Type B pancreatic cell (in vitro differentiated cells): Measurements from ENCODE around the gene PDE1C. TPM values are rescaled to one million over a fixed set of nuclear protein-coding genes. Genes with fewer than 3 reads are reported as not detected.

ENCODE experiments used
- DNase-seq: peaks from one replicate; pipeline ENCODE4 v3.0.0; 2021; ENCODE audit warnings: mixed read lengths; ENCODE audit not compliant: unreplicated experiment; ENCODE audit errors: extremely low spot score
- H3K27ac Mint-ChIP-seq: 2 replicates; pipeline ENCODE4 v1.8.0; 2021; ENCODE audit warnings: mild to moderate bottlenecking, mixed read lengths
- H3K27me3 Mint-ChIP-seq: 2 replicates; pipeline ENCODE4 v1.8.0; 2021; ENCODE audit warnings: mixed read lengths
- H3K36me3 Mint-ChIP-seq: 2 replicates; pipeline ENCODE4 v1.8.0; 2021; ENCODE audit warnings: mixed read lengths
- H3K4me1 Mint-ChIP-seq: one replicate; pipeline ENCODE4 v1.8.0; 2021; ENCODE audit warnings: mixed read lengths; ENCODE audit not compliant: unreplicated experiment
- H3K4me3 Mint-ChIP-seq: 2 replicates; pipeline ENCODE4 v1.8.0; 2021; ENCODE audit warnings: mild to moderate bottlenecking, mixed read lengths
- H3K9me3 Mint-ChIP-seq: 2 replicates; pipeline ENCODE4 v1.8.0; 2021; ENCODE audit warnings: mixed read lengths
- total RNA-seq: library from RNA; stranded (reverse); gene quantifications from 2 replicates; pipeline ENCODE4 v1.2.1, GENCODE V29; 2021; ENCODE audit warnings: low replicate concordance
- TF ChIP-seq, protein P1 (sequence below): fragments of 200-600 bp; sonication (generic); conservative IDR thresholded peaks from 2 replicates; pipeline ENCODE4 v1.5.0; 2021; ENCODE audit warnings: antibody characterized with exemption, mild to moderate bottlenecking

The PDE1C gene
- total RNA-seq, 1 donor from 2014 or later: 8.5 TPM

DNA sequence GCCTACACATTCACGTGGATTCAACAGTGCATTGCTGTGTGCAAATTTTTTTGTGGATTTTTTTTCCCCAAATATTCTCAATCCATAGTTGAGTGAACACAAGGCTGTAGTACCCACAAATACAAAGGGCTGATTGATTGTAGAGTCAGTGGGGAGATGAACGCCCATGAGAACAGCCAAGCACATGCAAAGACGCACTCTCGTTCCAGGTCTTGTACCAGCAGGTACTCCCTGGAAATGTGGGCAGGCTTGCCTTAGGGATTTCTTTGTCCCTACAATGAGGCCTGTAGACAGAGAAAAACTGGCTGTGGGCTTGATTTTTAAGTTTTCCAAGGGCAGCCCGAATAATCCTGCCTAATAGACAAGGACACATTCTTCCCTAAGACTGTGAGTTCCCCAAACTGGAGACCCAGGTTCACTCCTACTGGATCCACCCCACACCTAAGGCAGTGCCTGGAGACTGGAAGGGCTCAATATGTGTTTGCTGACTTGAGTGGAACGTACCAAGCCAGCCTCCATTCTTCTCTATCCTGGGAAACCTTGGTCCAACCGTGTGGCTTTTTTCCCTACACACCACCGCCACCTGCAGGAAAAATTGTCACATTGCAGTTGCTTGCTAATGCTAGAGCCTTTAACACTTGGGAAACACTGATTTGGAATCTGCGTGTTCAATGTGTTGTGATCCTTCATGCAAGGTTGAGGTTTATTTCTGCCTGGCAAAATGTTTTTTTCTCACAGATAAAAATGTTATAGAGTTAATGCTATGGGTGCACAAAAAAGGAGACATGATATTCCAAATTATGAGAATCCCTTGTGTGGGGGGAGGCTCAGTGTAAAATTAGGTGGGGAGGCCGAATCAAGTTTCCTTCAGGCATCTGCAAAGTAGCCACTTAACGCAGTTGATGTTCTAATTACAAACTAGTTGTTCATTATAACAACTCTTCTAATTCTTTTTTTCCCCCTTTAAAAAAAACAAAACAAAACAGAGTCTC, 333.9 kb downstream of the PDE1C start:
- Mint-ChIP-seq H3K36me3 (no peaks in the 10 kb centered on the region), H3K27ac (no peak overlapping the region), H3K27me3 (peaks cover 19% of the 10 kb centered on the region), H3K9me3 (no peaks in the 10 kb centered on the region), H3K4me1 (no peaks in the 10 kb centered on the region), H3K4me3 (no peak overlapping the region)
- TF ChIP-seq, protein P1, sequence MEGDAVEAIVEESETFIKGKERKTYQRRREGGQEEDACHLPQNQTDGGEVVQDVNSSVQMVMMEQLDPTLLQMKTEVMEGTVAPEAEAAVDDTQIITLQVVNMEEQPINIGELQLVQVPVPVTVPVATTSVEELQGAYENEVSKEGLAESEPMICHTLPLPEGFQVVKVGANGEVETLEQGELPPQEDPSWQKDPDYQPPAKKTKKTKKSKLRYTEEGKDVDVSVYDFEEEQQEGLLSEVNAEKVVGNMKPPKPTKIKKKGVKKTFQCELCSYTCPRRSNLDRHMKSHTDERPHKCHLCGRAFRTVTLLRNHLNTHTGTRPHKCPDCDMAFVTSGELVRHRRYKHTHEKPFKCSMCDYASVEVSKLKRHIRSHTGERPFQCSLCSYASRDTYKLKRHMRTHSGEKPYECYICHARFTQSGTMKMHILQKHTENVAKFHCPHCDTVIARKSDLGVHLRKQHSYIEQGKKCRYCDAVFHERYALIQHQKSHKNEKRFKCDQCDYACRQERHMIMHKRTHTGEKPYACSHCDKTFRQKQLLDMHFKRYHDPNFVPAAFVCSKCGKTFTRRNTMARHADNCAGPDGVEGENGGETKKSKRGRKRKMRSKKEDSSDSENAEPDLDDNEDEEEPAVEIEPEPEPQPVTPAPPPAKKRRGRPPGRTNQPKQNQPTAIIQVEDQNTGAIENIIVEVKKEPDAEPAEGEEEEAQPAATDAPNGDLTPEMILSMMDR: peak; percentile 94
- DNase-seq: peak; percentile 77

DNA sequence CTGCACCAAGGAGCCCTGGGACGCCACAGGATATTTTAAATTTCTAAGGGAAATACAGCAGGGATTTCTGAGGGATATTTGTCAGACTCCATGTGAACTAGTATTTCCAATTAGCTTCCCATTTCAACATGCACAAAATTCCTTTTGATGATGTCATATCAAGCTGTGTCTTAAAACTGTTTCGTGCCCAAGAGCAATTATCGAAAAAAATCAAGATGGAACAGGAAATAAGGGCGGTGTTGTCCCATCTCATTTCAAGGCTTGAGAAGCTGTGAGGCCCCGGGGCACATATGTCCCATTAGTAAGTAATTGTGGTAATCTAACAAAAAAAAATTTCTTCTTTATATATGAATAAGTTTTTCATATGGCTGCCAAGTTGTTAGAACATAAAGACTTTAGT, 335.8 kb downstream of the PDE1C start:
- Mint-ChIP-seq H3K4me3 (no peak overlapping the region), H3K4me1 (no peaks in the 10 kb centered on the region), H3K27me3 (peaks cover 14% of the 10 kb centered on the region), H3K27ac (no peak overlapping the region), H3K36me3 (no peaks in the 10 kb centered on the region), H3K9me3 (no peaks in the 10 kb centered on the region)
- TF ChIP-seq, protein P1: no peak
- no peak for DNase-seq

DNA sequence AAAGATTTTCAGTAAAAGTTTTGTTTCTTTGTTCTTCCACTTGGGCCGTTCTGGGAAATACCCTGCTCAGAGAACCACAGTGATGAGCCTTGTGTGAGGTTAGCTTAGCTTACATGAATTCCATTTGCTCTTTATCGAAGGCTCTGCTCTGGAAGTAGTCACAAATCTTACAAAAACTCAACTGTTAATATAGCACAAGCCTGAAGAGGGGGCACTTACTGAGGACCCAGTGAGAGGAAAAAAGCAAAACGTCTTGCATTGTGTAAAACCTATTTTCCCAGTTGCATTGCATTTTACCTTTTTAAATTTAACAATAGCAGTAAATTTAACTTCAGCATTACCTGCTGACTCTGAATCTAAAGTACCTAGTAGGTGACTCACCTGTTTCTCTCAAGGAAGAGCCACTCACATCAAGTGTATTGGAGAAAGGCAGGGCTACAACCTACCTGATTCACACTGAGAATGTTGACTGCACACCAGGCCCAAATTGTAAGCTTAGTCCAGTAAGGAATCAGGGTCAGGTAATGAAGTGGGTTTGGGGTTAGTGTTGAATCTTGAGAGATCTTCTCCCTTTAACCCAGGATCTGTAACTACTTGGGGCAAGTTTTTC, 340.9 kb downstream of the PDE1C start:
- Mint-ChIP-seq H3K4me1 (no peaks in the 10 kb centered on the region), H3K27me3 (no peaks in the 10 kb centered on the region), H3K9me3 (no peaks in the 10 kb centered on the region), H3K36me3 (no peaks in the 10 kb centered on the region), H3K27ac (no peak overlapping the region), H3K4me3 (no peak overlapping the region)
- TF ChIP-seq, protein P1: no peak
- no peak for DNase-seq

DNA sequence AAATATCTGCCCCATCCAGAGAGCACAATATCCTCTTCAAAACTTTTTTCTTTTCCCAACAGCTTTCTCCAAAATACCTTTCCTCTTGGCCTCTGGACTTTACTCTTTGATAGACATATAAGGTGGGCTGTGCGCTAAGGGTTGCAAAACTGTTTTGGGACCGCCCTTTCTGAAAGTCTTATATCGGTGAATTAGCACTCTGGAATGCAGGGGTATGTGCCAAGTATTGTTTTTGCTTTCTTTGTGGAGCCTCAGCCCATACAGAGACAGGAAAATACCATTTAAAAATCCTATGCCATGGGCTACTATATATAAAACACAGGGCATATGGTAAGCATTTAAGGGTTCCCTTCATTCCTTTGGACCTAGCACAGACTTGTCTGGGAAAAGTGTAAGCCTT, 345.5 kb downstream of the PDE1C start:
- H3K27me3 Mint-ChIP-seq: no peaks in the 10 kb centered on the region
- no peak for DNase-seq
- TF ChIP-seq, protein P1: no peak

DNA sequence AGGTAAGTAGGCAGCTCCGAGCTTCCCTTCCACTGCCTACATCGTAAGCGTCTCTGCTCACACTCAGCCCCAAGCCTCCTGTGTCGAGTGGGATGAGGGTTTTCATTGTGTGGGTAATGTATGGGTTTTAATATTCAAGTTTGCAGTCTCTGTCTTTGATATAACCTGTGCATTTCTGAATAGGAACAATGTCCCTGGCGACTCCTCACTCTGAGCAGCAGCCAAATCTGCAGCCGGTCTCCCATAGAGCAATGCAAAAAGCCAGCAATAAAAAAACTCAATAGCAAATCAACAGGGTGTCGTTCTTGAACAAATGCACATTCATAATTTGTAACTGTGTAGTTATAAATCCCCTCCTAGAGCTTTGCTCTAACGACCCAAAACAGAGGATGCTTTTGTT, 349.8 kb downstream of the PDE1C start:
- TF ChIP-seq, protein P1: no peak
- Mint-ChIP-seq H3K4me3 (no peak overlapping the region), H3K36me3 (no peaks in the 10 kb centered on the region), H3K27me3 (peaks cover 3% of the 10 kb centered on the region), H3K9me3 (peaks cover 3% of the 10 kb centered on the region), H3K27ac (no peak overlapping the region), H3K4me1 (no peaks in the 10 kb centered on the region)
- no peak for DNase-seq

More for the DNA sequence above, 345.5 kb downstream of the PDE1C start:
- Mint-ChIP-seq H3K9me3 (no peaks in the 10 kb centered on the region), H3K4me3 (no peak overlapping the region), H3K27ac (no peak overlapping the region), H3K36me3 (no peaks in the 10 kb centered on the region), H3K4me1 (no peaks in the 10 kb centered on the region)
